ENCODE measurements around the gene PDE11A. TPM values are rescaled to one million over a fixed set of nuclear protein-coding genes. Genes with fewer than 3 reads are reported as not detected.

The PDE11A gene
- total and polyA plus RNA-seq, 9 donors, result 0.15 to 2.0 (median 0.42) TPM; not detected in 1

- Histone ChIP-seq H3K9me3 (no peaks in the 10 kb centered on the region), H3K27me3 (no peaks in the 10 kb centered on the region), H3K4me1 (ENCODE audit: insufficient read depth) (no peaks in the 10 kb centered on the region), H3K4me3 (no peak overlapping the region), H3K36me3 (no peaks in the 10 kb centered on the region), H3K27ac (no peak overlapping the region)
- DNase-seq, result no peak
- intact Hi-C loops (cut with DNase I), result no loop called here
- 88 to 93% (median 91%) methylated on average over 5 of the region's 5 CpGs for WGBS, 3 donors
- TF ChIP-seq POLR2A (IDR thresholded peaks at IDR 0.05), result no peak
- no peak for TF ChIP-seq CTCF (IDR thresholded peaks at IDR 0.05)
- no peak for TF ChIP-seq EP300 (IDR thresholded peaks at IDR 0.05)
Measured at GRCh38 chr2:177585234-177585863, 487.2 kb downstream of the PDE11A start.

GRCh38 chr2:177584030-177584692, 488.4 kb downstream of the PDE11A start:
- Histone ChIP-seq H3K27ac (no peak overlapping the region), H3K9me3 (no peaks in the 10 kb centered on the region), H3K36me3 (no peaks in the 10 kb centered on the region), H3K27me3 (no peaks in the 10 kb centered on the region), H3K4me3 (no peak overlapping the region), H3K4me1 (ENCODE audit: insufficient read depth) (no peaks in the 10 kb centered on the region)
- WGBS, 3 donors, result 82 to 92% (median 87%) methylated on average over 6 of the region's 6 CpGs
- intact Hi-C loops (cut with DNase I), result no loop called here
- DNase-seq, result no peak
- TF ChIP-seq EP300 (IDR thresholded peaks at IDR 0.05) (no peak), POLR2A (IDR thresholded peaks at IDR 0.05) (no peak), CTCF (IDR thresholded peaks at IDR 0.05) (no peak)

- TF ChIP-seq POLR2A (IDR thresholded peaks at IDR 0.05), result no peak
- no peak for TF ChIP-seq EP300 (IDR thresholded peaks at IDR 0.05)
- no peak for TF ChIP-seq CTCF (IDR thresholded peaks at IDR 0.05)
- Histone ChIP-seq H3K9me3 (no peaks in the 10 kb centered on the region), H3K27me3 (no peaks in the 10 kb centered on the region), H3K27ac (no peak overlapping the region), H3K4me1 (ENCODE audit: insufficient read depth) (no peaks in the 10 kb centered on the region), H3K36me3 (no peaks in the 10 kb centered on the region), H3K4me3 (no peak overlapping the region)
- 94 to 100% (median 95%) methylated on average over 1 of the region's 1 CpG for WGBS, 3 donors
- DNase-seq, result no peak
- intact Hi-C loops (cut with DNase I), result no loop called here
Measured at GRCh38 chr2:177582000-177582399, 490.6 kb downstream of the PDE11A start.

- Histone ChIP-seq H3K4me1 (ENCODE audit: insufficient read depth) (no peaks in the 10 kb centered on the region), H3K4me3 (no peak overlapping the region), H3K9me3 (no peaks in the 10 kb centered on the region), H3K27me3 (no peaks in the 10 kb centered on the region), H3K27ac (no peak overlapping the region), H3K36me3 (no peaks in the 10 kb centered on the region)
- TF ChIP-seq CTCF (IDR thresholded peaks at IDR 0.05), result no peak
- no peak for TF ChIP-seq EP300 (IDR thresholded peaks at IDR 0.05)
- no peak for TF ChIP-seq POLR2A (IDR thresholded peaks at IDR 0.05)
- no peak for DNase-seq
- intact Hi-C loops (cut with DNase I), result no loop called here
- 77 to 88% (median 79%) methylated on average over 3 of the region's 3 CpGs for WGBS, 3 donors
Measured at GRCh38 chr2:177579486-177580036, 493.0 kb downstream of the PDE11A start.
